Measurements from ENCODE around the gene TNFSF4. TPM values are rescaled to one million over a fixed set of nuclear protein-coding genes. Genes with fewer than 3 reads are reported as not detected.

TNFSF4 gene
- total RNA-seq, 1 experiment from 2014 or later, result 0.89 TPM

DNA sequence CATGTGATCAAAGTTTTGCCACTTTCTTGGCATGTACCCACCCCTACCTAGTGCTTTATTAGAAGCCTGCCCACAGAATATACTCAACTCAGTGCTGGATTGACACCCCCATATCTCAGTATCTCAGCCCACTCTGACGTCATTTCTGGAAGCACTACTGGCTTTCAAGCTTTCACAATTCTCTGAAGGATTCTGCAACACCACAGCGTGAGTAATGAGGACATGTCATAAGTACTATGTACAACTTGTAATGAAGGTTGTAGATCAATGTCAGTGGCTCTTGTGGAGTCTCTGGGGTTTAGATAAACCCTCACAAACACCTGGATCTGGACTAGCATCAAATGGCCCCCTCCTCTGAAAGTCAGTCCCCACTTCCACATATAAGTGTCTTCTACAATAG, 57.2 kb downstream of the TNFSF4 start:
- intact Hi-C loops (cut with micrococcal nuclease), result no loop called here
- Histone ChIP-seq H3K4me1 (ENCODE audit: control insufficient read depth in 1 of 2, insufficient read depth in 2 of 2, low read length in 2 of 2) (no peaks in the 10 kb centered on the region), H3K9me3 (ENCODE audit: control insufficient read depth in 1 of 2, insufficient read depth in 1 of 2, low read depth in 1 of 2, low read length in 2 of 2) (no peaks in the 10 kb centered on the region), H3K36me3 (ENCODE audit: control insufficient read depth in 1 of 2, insufficient read depth in 2 of 2, low read length in 2 of 2) (no peaks in the 10 kb centered on the region), H3K4me2 (ENCODE audit: low read length) (no peak overlapping the region), H3K9me2 (ENCODE audit: insufficient read depth) (no peaks in the 10 kb centered on the region), H3K79me2 (ENCODE audit: insufficient read depth, low read length) (no peaks in the 10 kb centered on the region), H4K20me1 (ENCODE audit: insufficient read depth) (no peaks in the 10 kb centered on the region), H3K27me3 (ENCODE audit: insufficient read depth, low read length) (no peaks in the 10 kb centered on the region), H2AFZ (ENCODE audit: low read depth, low read length, poor library complexity, severe bottlenecking) (no peak overlapping the region), H3K4me3 (replicated peaks in 1 of 2; ENCODE audit: low read depth in 1 of 2, low read length in 2 of 2) (no peak overlapping the region), H3K9ac (ENCODE audit: low read length) (no peak overlapping the region), H3K27ac (ENCODE audit: low read depth, low read length) (no peak overlapping the region)
- TF ChIP-seq SP1 (IDR thresholded peaks at IDR 0.05; ENCODE audit: low read depth) (no peak), FOSL1 (IDR thresholded peaks at IDR 0.05; ENCODE audit: low read depth) (no peak), ZFX (IDR thresholded peaks at IDR 0.05) (no peak), ELF1 (IDR thresholded peaks at IDR 0.05; ENCODE audit: borderline replicate concordance, low read depth) (no peak), SIN3A (IDR thresholded peaks at IDR 0.05; ENCODE audit: low read depth) (no peak), ZNF274 (IDR thresholded peaks at IDR 0.05; ENCODE audit: low read depth, low read length) (no peak), POLR2AphosphoS5 (IDR thresholded peaks at IDR 0.05; ENCODE audit: low read depth, low read length) (no peak), CEBPB (IDR thresholded peaks at IDR 0.05; ENCODE audit: low read depth) (no peak), EZH2 (IDR thresholded peaks at IDR 0.05) (no peak), TCF7L2 (IDR thresholded peaks at IDR 0.05; ENCODE audit: borderline replicate concordance, extremely low read depth, insufficient read depth, insufficient read length) (no peak), CBX3 (IDR thresholded peaks at IDR 0.05; ENCODE audit: low read depth) (no peak), JUND (IDR thresholded peaks at IDR 0.05) (no peak), YY1 (IDR thresholded peaks at IDR 0.05; ENCODE audit: extremely low read depth, insufficient replicate concordance, low read depth, low read length) (no peak), EZH2phosphoT487 (IDR thresholded peaks at IDR 0.05; ENCODE audit: borderline replicate concordance) (no peak), SRF (IDR thresholded peaks at IDR 0.05; ENCODE audit: low read depth) (no peak), RAD21 (IDR thresholded peaks at IDR 0.05; ENCODE audit: low read depth) (no peak)
- TF ChIP-seq, protein P1, sequence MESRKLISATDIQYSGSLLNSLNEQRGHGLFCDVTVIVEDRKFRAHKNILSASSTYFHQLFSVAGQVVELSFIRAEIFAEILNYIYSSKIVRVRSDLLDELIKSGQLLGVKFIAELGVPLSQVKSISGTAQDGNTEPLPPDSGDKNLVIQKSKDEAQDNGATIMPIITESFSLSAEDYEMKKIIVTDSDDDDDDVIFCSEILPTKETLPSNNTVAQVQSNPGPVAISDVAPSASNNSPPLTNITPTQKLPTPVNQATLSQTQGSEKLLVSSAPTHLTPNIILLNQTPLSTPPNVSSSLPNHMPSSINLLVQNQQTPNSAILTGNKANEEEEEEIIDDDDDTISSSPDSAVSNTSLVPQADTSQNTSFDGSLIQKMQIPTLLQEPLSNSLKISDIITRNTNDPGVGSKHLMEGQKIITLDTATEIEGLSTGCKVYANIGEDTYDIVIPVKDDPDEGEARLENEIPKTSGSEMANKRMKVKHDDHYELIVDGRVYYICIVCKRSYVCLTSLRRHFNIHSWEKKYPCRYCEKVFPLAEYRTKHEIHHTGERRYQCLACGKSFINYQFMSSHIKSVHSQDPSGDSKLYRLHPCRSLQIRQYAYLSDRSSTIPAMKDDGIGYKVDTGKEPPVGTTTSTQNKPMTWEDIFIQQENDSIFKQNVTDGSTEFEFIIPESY (IDR thresholded peaks at IDR 0.05; ENCODE audit: extremely low read depth, insufficient replicate concordance, low read length), result no peak
- TF ChIP-seq, protein P2, sequence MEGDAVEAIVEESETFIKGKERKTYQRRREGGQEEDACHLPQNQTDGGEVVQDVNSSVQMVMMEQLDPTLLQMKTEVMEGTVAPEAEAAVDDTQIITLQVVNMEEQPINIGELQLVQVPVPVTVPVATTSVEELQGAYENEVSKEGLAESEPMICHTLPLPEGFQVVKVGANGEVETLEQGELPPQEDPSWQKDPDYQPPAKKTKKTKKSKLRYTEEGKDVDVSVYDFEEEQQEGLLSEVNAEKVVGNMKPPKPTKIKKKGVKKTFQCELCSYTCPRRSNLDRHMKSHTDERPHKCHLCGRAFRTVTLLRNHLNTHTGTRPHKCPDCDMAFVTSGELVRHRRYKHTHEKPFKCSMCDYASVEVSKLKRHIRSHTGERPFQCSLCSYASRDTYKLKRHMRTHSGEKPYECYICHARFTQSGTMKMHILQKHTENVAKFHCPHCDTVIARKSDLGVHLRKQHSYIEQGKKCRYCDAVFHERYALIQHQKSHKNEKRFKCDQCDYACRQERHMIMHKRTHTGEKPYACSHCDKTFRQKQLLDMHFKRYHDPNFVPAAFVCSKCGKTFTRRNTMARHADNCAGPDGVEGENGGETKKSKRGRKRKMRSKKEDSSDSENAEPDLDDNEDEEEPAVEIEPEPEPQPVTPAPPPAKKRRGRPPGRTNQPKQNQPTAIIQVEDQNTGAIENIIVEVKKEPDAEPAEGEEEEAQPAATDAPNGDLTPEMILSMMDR (IDR thresholded peaks at IDR 0.05 in 2 of 3, conservative IDR thresholded peaks at IDR 0.05 in 1 of 3; ENCODE audit: borderline replicate concordance in 1 of 3, insufficient read depth in 1 of 3, low read depth in 2 of 3, low read length in 2 of 3), result no peak
- TF ChIP-seq, protein P3, sequence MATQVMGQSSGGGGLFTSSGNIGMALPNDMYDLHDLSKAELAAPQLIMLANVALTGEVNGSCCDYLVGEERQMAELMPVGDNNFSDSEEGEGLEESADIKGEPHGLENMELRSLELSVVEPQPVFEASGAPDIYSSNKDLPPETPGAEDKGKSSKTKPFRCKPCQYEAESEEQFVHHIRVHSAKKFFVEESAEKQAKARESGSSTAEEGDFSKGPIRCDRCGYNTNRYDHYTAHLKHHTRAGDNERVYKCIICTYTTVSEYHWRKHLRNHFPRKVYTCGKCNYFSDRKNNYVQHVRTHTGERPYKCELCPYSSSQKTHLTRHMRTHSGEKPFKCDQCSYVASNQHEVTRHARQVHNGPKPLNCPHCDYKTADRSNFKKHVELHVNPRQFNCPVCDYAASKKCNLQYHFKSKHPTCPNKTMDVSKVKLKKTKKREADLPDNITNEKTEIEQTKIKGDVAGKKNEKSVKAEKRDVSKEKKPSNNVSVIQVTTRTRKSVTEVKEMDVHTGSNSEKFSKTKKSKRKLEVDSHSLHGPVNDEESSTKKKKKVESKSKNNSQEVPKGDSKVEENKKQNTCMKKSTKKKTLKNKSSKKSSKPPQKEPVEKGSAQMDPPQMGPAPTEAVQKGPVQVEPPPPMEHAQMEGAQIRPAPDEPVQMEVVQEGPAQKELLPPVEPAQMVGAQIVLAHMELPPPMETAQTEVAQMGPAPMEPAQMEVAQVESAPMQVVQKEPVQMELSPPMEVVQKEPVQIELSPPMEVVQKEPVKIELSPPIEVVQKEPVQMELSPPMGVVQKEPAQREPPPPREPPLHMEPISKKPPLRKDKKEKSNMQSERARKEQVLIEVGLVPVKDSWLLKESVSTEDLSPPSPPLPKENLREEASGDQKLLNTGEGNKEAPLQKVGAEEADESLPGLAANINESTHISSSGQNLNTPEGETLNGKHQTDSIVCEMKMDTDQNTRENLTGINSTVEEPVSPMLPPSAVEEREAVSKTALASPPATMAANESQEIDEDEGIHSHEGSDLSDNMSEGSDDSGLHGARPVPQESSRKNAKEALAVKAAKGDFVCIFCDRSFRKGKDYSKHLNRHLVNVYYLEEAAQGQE (IDR thresholded peaks at IDR 0.05; ENCODE audit: low read depth), result no peak
- no peak for DNase-seq (ENCODE audit: low read depth, low spot score)
- CTCF ChIA-PET, result no interaction called here
- no TSS peak for BruUV-seq (replicated peaks)
- POLR2A ChIA-PET, result interaction anchor here (0.6 kb wide), 1 partner anchor 133 kb away, joined by 3 read pairs; no protein-coding TSS in a partner anchor
- RAD21 ChIA-PET (ENCODE audit: low non-redundant PET in 1 of 2, low total read pairs in 2 of 2, uncharacterized antibody in 2 of 2, unreplicated experiment in 2 of 2), result no interaction called here
- no peak for ATAC-seq
